HepG2 (cell line): ENCODE data around the gene ANKRD34C. TPM values are rescaled to one million over a fixed set of nuclear protein-coding genes. Genes with fewer than 3 reads are reported as not detected.

Source experiments
- ATAC-seq: fragments of 200-7000 bp; cut with Tn5 transposase; 3 replicates; pipeline ENCODE4 v1.9.1; 2020; ENCODE audit warnings: mild to moderate bottlenecking, moderate library complexity
- BruUV-seq: library from RNA; stranded (reverse); fragments of 400-500 nt; replicated peaks from 2 replicates; lab custom pipeline; 2021; lab: Mats Ljungman, UMichigan
- CTCF ChIA-PET: fragments of 300-600 bp; formaldehyde crosslinking; extraction: SDS; loops from one replicate; lab custom pipeline; 2021; ENCODE audit warnings: low total read pairs, inconsistent platforms, low intra/inter-chr PET ratio; lab: Yijun Ruan, JAX
- POLR2A ChIA-PET: fragments of 350-600 bp; sonication (Branson Sonifier 250); formaldehyde crosslinking; loops from one replicate; lab custom pipeline; 2020; ENCODE audit warnings: antibody characterized with exemption, inconsistent platforms; lab: Yijun Ruan, JAX
- DNase-seq: peaks from one replicate; pipeline ENCODE4 v3.0.0-alpha.2; 2015; ENCODE audit warnings: low spot score
- FAIRE-seq: peaks from 3 replicates; lab custom pipeline; 2011; peaks lifted over from hg19 to GRCh38; lab: Jason Lieb, UNC
- H2AFZ ChIP-seq: one replicate; pipeline ENCODE4 v1.6.1; 2011; ENCODE audit warnings: low read length, inconsistent platforms
- H3K27ac ChIP-seq: fragments of 300-600 bp; 3 replicates; pipeline ENCODE4 v1.8.0; 2011; ENCODE audit warnings: mixed run types, mild to moderate bottlenecking, mixed read lengths, low read length, inconsistent platforms; ENCODE audit not compliant: insufficient read depth; ENCODE audit errors: extremely low read length
- H3K27me3 ChIP-seq, 2 experiments: fragments of 200-600 bp in 1 of 2; 2 replicates in 1 of 2; 3 replicates in 1 of 2; pipeline versions ENCODE4 v1.6.0 to v1.8.0; 2011; ENCODE audit warnings: low read length in 2 of 2, mild to moderate bottlenecking in 2 of 2, moderate library complexity in 2 of 2, inconsistent platforms in 1 of 2; ENCODE audit not compliant: insufficient read depth in 2 of 2, control insufficient read depth in 1 of 2
- H3K36me3 ChIP-seq, 2 experiments: fragments of 200-600 bp in 1 of 2; replicated peaks in 1 of 2; 2 replicates in 1 of 2; 3 replicates in 1 of 2; pipeline versions ENCODE4 v1.5.1 to v1.8.0; 2011; ENCODE audit warnings: low read length in 2 of 2, inconsistent platforms in 1 of 2; ENCODE audit not compliant: insufficient read depth in 2 of 2, control insufficient read depth in 1 of 2
- H3K4me1 ChIP-seq: 2 replicates; pipeline ENCODE4 v1.5.1; 2012; ENCODE audit warnings: low read length, inconsistent platforms; ENCODE audit not compliant: insufficient read depth
- H3K4me2 ChIP-seq: 2 replicates; pipeline ENCODE4 v1.6.0; 2011; ENCODE audit warnings: low read depth, low read length, inconsistent platforms
- H3K4me3 ChIP-seq, 3 experiments: fragments of 200-600 bp in 1 of 3; sonication (generic), shearing (Covaris generic) in 1 of 3; replicated peaks in 1 of 3; 2 replicates each; pipeline ENCODE4 v1.5.1; 2011 to 2016; ENCODE audit warnings: low read length in 3 of 3, inconsistent platforms in 2 of 3, low read depth in 2 of 3, mild to moderate bottlenecking in 2 of 3, control low read depth in 1 of 3, mixed read lengths in 1 of 3; ENCODE audit not compliant: insufficient read depth in 1 of 3
- H3K79me2 ChIP-seq: one replicate; pipeline ENCODE4 v1.6.1; 2011; ENCODE audit warnings: low read length, inconsistent platforms; ENCODE audit not compliant: insufficient read depth
- H3K9ac ChIP-seq: 2 replicates; pipeline ENCODE4 v1.6.0; 2011; ENCODE audit warnings: mild to moderate bottlenecking, low read depth, low read length, inconsistent platforms; ENCODE audit not compliant: insufficient read depth
- H3K9me3 ChIP-seq: 2 replicates; pipeline ENCODE4 v1.5.1; 2012; ENCODE audit warnings: mild to moderate bottlenecking, low read length
- H4K20me1 ChIP-seq: 2 replicates; pipeline ENCODE4 v1.6.0; 2011; ENCODE audit warnings: inconsistent platforms, mild to moderate bottlenecking, low read length, moderate library complexity; ENCODE audit not compliant: insufficient read depth
- ARNT2 ChIP-seq: sonication (generic); formaldehyde crosslinking; IDR thresholded peaks from 2 replicates; pipeline ENCODE4 v1.8.0; 2022; ENCODE audit warnings: mild to moderate bottlenecking, low read depth, missing genetic modification reagents, moderate library complexity
- FUBP1 ChIP-seq: sonication (generic); formaldehyde crosslinking; IDR thresholded peaks from 2 replicates; pipeline ENCODE4 v1.5.1; 2020; ENCODE audit warnings: missing genetic modification reagents, mild to moderate bottlenecking, borderline replicate concordance
- LRRFIP1 ChIP-seq: sonication (generic); formaldehyde crosslinking; conservative IDR thresholded peaks from 2 replicates; pipeline ENCODE4 v1.4.0; 2020; ENCODE audit warnings: missing genetic modification reagents
- MEIS1 ChIP-seq: sonication (generic); formaldehyde crosslinking; IDR thresholded peaks from 2 replicates; pipeline ENCODE4 v1.9.0; 2021; ENCODE audit warnings: mild to moderate bottlenecking, missing genetic modification reagents, moderate library complexity, borderline replicate concordance
- RXRB ChIP-seq: IDR thresholded peaks from 2 replicates; pipeline ENCODE4 v1.6.1; 2016; ENCODE audit warnings: borderline replicate concordance, missing genetic modification reagents, missing compliant biosample characterization
- SP4 ChIP-seq: sonication (generic); formaldehyde crosslinking; IDR thresholded peaks from 2 replicates; pipeline ENCODE4 v1.8.1; 2023; ENCODE audit warnings: mild to moderate bottlenecking, missing genetic modification reagents
- TRIM24 ChIP-seq: sonication (generic); formaldehyde crosslinking; IDR thresholded peaks from 2 replicates; pipeline ENCODE4 v1.8.0; 2022; ENCODE audit warnings: mild to moderate bottlenecking, missing genetic modification reagents
- ZEB1 ChIP-seq: IDR thresholded peaks from 2 replicates; pipeline ENCODE4 v1.6.1; 2012; ENCODE audit warnings: mild to moderate bottlenecking, low read depth, inconsistent platforms; ENCODE audit not compliant: insufficient replicate concordance
- ZFAT ChIP-seq: sonication (generic); formaldehyde crosslinking; conservative IDR thresholded peaks from 2 replicates; pipeline ENCODE4 v1.8.1; 2023; ENCODE audit warnings: missing genetic modification reagents, inconsistent platforms
- ZIK1 ChIP-seq: sonication (generic); formaldehyde crosslinking; IDR thresholded peaks from 2 replicates; pipeline ENCODE4 v1.5.0; 2020; ENCODE audit warnings: mild to moderate bottlenecking, low read depth, missing genetic modification reagents, borderline replicate concordance
- ZNF317 ChIP-seq: sonication (generic); formaldehyde crosslinking; IDR thresholded peaks from 2 replicates; pipeline ENCODE4 v1.5.0; 2020; ENCODE audit warnings: mild to moderate bottlenecking, missing genetic modification reagents
- ZNF746 ChIP-seq: sonication (generic); formaldehyde crosslinking; IDR thresholded peaks from 2 replicates; pipeline ENCODE4 v1.8.0; 2022; ENCODE audit warnings: mild to moderate bottlenecking, missing genetic modification reagents
- ZNF784 ChIP-seq: sonication (generic); formaldehyde crosslinking; IDR thresholded peaks from 2 replicates; pipeline ENCODE4 v1.5.1; 2020; ENCODE audit warnings: missing genetic modification reagents, mild to moderate bottlenecking, borderline replicate concordance
- ZXDC ChIP-seq: sonication (generic); formaldehyde crosslinking; IDR thresholded peaks from 2 replicates; pipeline ENCODE4 v1.5.0; 2020; ENCODE audit warnings: mild to moderate bottlenecking, missing genetic modification reagents
- WGBS: methylation state at CpG from one replicate; pipeline ENCODE4 v1.1.6; 2017; ENCODE audit warnings: low lambda C conversion rate; 5-methylcytosine and 5-hydroxymethylcytosine counted together
- in situ Hi-C: cut with HindIII; loops from 2 replicates; pipeline ENCODE4 v1.10.0; 2017; ENCODE audit warnings: low pct_unique_long_range_greater_than_20kb; ENCODE audit not compliant: extremely low pct_ligation_motif_present
- intact Hi-C: fragments of 100-400 bp; cut with micrococcal nuclease; formaldehyde crosslinking; loops from one replicate; pipeline ENCODE4 v1.10.0; 2022; ENCODE audit not compliant: unreplicated experiment
- polyA plus RNA-seq, 8 experiments: library from polyadenylated mRNA; depleted of rRNA in 3 of 8; stranded (reverse) in 7 of 8; unstranded in 1 of 8; fragments of >200 nt; fragmentation: Illumina TruSeq in 4 of 8; extraction: Trizol in 4 of 8; gene quantifications; 2 replicates each; pipeline versions ENCODE4 v1.2.1 to v1.2.3, GENCODE V29; 2011 to 2016; ENCODE audit warnings: low read depth in 4 of 8, missing spikeins in 1 of 8, mixed read lengths in 1 of 8; ENCODE audit not compliant: insufficient read depth in 1 of 8
- total RNA-seq, 5 experiments: library from RNA; depleted of rRNA; stranded (reverse); fragments of >200 nt; fragmentation: Illumina TruSeq; extraction: Trizol; gene quantifications; 2 replicates each; pipeline ENCODE4 v1.2.3, GENCODE V29; 2016; ENCODE audit warnings: low read depth in 1 of 5

ANKRD34C gene
- total and polyA plus RNA-seq, 2 of the 13 experiments (the other 11 are each of a cell fraction or from before 2014, with no cell fraction given) = not detected

- no peak for TF ChIP-seq ZNF784 (CRISPR knock-in tag)
- no peak for TF ChIP-seq ZFAT (CRISPR knock-in tag)
- TF ChIP-seq MEIS1 (CRISPR knock-in tag) = no peak
Measured at GRCh38 chr15:79322306-79322705, 39.8 kb downstream of the ANKRD34C start (continued).

GRCh38 chr15:79322945-79323344, 40.4 kb downstream of the ANKRD34C start:
- TF ChIP-seq LRRFIP1 = no peak
- no peak for TF ChIP-seq TRIM24 (CRISPR knock-in tag)
- no peak for TF ChIP-seq ZXDC (CRISPR knock-in tag)
- no peak for TF ChIP-seq RXRB (CRISPR knock-in tag)
- no peak for TF ChIP-seq ZIK1 (CRISPR knock-in tag)
- TF ChIP-seq ZNF746 (CRISPR knock-in tag) = no peak
- TF ChIP-seq ZEB1 = no peak
- TF ChIP-seq ARNT2 = no peak
- no peak for TF ChIP-seq SP4 (CRISPR knock-in tag)
- no peak for TF ChIP-seq ZNF317 (CRISPR knock-in tag)
- no peak for TF ChIP-seq FUBP1 (CRISPR knock-in tag)
- in situ Hi-C loops (no loop called here), intact Hi-C loops (no loop called here)
- Histone ChIP-seq H3K36me3 (peaks cover 22 to 61% of the 10 kb centered on the region in 2 experiments), H2AFZ (no peak overlapping the region), H3K27ac (no peak overlapping the region), H3K9ac (no peak overlapping the region), H3K9me3 (no peaks in the 10 kb centered on the region), H3K27me3 (no peaks in the 10 kb centered on the region), H4K20me1 (peaks cover 8% of the 10 kb centered on the region; the same call in 1 of the 2 replicates), H3K79me2 (peaks cover 3% of the 10 kb centered on the region), H3K4me2 (no peak overlapping the region), H3K4me1 (no peaks in the 10 kb centered on the region), H3K4me3 (no peak overlapping the region)
- ChIA-PET POLR2A (no interaction called here), CTCF (no interaction called here)
- 98% methylated on average over 6 of the region's 6 CpGs for WGBS
- DNase-seq = no peak
- no peak for FAIRE-seq
- ATAC-seq = no peak
- BruUV-seq = no TSS peak
